Thymus (tissue), 11 donors: Measurements from ENCODE around the gene SUPT6H. TPM values are rescaled to one million over a fixed set of nuclear protein-coding genes. Genes with fewer than 3 reads are reported as not detected.
A peak's percentile ranks its signal among the peaks of the same experiment; 100 is the strongest.
"Not testable (repeated sequence)": the region's sequence is repeated elsewhere in the genome, so short reads cannot be mapped to it uniquely, and the experiment has no call there.

Experiments used
- DNase-seq, 9 donors: peaks; one replicate each; pipeline ENCODE4 v3.0.0-alpha.2; 2013; ENCODE audit warnings: low spot score in 9 of 9, low read depth in 6 of 9, missing footprints in 1 of 9
- H3K27ac ChIP-seq, 2 donors: one replicate each; pipeline ENCODE4 v1.5.1; 2013; ENCODE audit warnings: control low read depth in 1 of 2, low read depth in 1 of 2, low read length in 1 of 2, mild to moderate bottlenecking in 1 of 2, moderate library complexity in 1 of 2
- H3K27me3 ChIP-seq, 2 donors: one replicate each; pipeline ENCODE4 v1.5.1; 2013; ENCODE audit warnings: low read length in 1 of 2; ENCODE audit not compliant: control insufficient read depth in 2 of 2, insufficient read depth in 1 of 2
- H3K36me3 ChIP-seq, 2 donors: one replicate each; pipeline ENCODE4 v1.5.1; 2013; ENCODE audit warnings: low read length in 1 of 2, mild to moderate bottlenecking in 1 of 2, moderate library complexity in 1 of 2; ENCODE audit not compliant: control insufficient read depth in 2 of 2, insufficient read depth in 2 of 2
- H3K4me1 ChIP-seq, 2 donors: one replicate each; pipeline ENCODE4 v1.5.1; 2013; ENCODE audit warnings: low read length in 2 of 2; ENCODE audit not compliant: control insufficient read depth in 2 of 2, insufficient read depth in 2 of 2
- H3K4me3 ChIP-seq, 2 donors: one replicate each; pipeline ENCODE4 v1.5.1; 2013; ENCODE audit warnings: low read length in 2 of 2, control low read depth in 1 of 2, mild to moderate bottlenecking in 1 of 2
- H3K9me3 ChIP-seq, 2 donors: one replicate each; pipeline ENCODE4 v1.5.1; 2013; ENCODE audit warnings: low read length in 1 of 2, mild to moderate bottlenecking in 1 of 2; ENCODE audit not compliant: control insufficient read depth in 2 of 2, insufficient read depth in 1 of 2
- WGBS: extraction: QIAGEN DNeasy Blood & Tissue Kit; methylation state at CpG from one replicate; pipeline ENCODE4 v1.1.7; 2013; 5-methylcytosine and 5-hydroxymethylcytosine counted together
- polyA plus RNA-seq: library from polyadenylated mRNA; stranded (reverse); fragments of 200-250 nt; gene quantifications from one replicate; pipeline ENCODE4 v1.2.3, GENCODE V29; 2013
- total RNA-seq: library from RNA; stranded (reverse); fragments of 120-200 nt; gene quantifications from one replicate; pipeline ENCODE4 v1.2.4, GENCODE V29; 2013
- donor health status: healthy.

SUPT6H gene
- total and polyA plus RNA-seq, 2 donors, result 21.2 to 27.0 TPM

DNA sequence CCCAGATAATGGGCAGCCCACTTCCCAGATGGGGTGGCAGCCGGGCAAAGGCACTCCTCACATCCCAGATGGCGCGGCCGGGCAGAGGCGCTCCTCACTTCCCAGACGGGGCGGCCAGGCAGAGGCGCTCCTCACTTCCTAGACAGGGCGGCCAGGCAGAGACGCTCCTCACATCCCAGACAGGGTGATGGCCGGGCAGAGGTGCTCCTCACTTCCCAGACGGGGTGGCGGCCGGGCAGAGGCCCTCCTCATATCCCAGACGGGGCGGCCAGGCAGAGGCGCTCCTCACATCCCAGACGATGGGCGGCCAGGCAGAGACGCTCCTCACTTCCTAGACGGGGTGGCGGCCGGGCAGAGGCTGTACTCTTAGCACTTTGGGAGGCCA is 2.5 kb upstream of the SUPT6H start:
- WGBS, result 98% methylated on average over 23 of the region's 23 CpGs
- Histone ChIP-seq H3K4me1 (peaks cover 3 to 11% of the 10 kb centered on the region in 2 donors), H3K9me3 (peaks cover 0 to 13% of the 10 kb centered on the region in 2 donors), H3K36me3 (peaks cover 17 to 30% of the 10 kb centered on the region in 2 donors)
- H3K27me3 ChIP-seq, H3K27ac ChIP-seq, DNase-seq, H3K4me3 ChIP-seq: not testable (repeated sequence)

DNA sequence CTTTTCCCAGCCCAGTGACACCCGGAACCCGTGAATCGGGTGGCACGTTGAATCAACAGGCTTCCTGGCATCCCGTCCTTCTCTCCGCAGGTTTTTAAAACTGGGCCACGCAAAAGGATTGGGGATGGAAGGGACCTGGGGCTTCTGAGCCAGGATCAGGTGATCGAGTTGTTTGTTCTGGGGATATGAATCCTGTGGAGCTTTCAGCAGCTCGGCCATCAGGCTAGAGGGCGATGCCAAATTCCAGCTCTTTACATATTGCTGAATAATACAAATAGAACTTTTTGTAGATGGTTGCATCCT is 473 bp downstream of the SUPT6H start:
- peaks cover 18 to 26% of the 10 kb centered on the region in 2 donors for H3K36me3 ChIP-seq
- WGBS, result under 1% methylated on average over 10 of the region's 10 CpGs
- DNase-seq, result no peak
- peaks cover 3 to 11% of the 10 kb centered on the region in 2 donors for H3K4me1 ChIP-seq
- peaks cover 0 to 13% of the 10 kb centered on the region in 2 donors for H3K9me3 ChIP-seq
- peak overlapping the region; percentile 94 to 97 for H3K27ac ChIP-seq
- H3K27me3 ChIP-seq, result no peaks in the 10 kb centered on the region
- peak overlapping the region; percentile 61 to 95 for H3K4me3 ChIP-seq

DNA sequence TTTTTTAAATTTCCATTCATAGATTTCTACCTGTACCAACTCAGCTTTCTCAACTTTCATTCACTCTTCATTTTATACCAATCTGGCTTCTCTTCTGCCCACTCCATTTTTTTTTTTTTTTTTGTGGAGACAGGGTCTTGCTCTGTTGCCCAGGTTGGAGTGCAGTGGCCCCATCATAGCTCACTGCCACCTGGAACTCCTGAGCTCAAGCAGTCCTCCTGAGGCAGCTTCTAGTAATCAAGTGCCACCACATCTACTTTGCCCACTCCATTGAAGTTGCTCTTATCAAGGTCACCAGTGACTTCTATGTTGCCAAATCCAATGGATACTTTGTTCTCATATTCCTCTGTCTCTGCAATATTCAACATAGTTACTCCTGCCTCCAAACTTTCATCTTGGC is 1.7 kb downstream of the SUPT6H start:
- H3K4me3 ChIP-seq, result no peak overlapping the region
- DNase-seq, result no peak
- peaks cover 0 to 13% of the 10 kb centered on the region in 2 donors for H3K9me3 ChIP-seq
- H3K4me1 ChIP-seq, result peaks cover 3 to 11% of the 10 kb centered on the region in 2 donors
- H3K27ac ChIP-seq, result no peak overlapping the region
- peaks cover 20 to 26% of the 10 kb centered on the region in 2 donors for H3K36me3 ChIP-seq
- H3K27me3 ChIP-seq, result no peaks in the 10 kb centered on the region

DNA sequence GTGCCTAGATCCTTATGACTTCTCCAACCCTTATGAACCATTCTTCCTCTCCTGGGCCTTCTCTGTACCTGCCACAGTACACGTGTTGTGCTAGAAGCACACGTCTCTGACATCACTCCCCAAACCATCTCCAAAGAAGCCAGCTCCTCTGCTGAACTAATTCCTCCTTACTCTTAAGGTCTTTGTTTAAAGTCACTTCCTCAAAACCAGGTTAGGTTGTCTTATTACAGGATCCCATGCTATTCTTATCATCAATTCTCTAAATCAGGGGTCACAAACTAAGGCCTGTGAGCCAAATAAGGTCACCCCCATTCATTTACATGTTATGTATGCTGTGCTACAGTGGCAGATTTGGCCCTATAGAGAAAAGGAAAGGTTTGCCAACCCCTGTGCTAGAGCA is 4.0 kb downstream of the SUPT6H start:
- Histone ChIP-seq H3K9me3 (no peaks in the 10 kb centered on the region), H3K27me3 (no peaks in the 10 kb centered on the region), H3K27ac (no peak overlapping the region), H3K36me3 (peaks cover 17 to 31% of the 10 kb centered on the region in 2 donors), H3K4me1 (peaks cover 1 to 10% of the 10 kb centered on the region in 2 donors), H3K4me3 (no peak overlapping the region)
- 92% methylated on average over 2 of the region's 2 CpGs for WGBS
- no peak for DNase-seq

DNA sequence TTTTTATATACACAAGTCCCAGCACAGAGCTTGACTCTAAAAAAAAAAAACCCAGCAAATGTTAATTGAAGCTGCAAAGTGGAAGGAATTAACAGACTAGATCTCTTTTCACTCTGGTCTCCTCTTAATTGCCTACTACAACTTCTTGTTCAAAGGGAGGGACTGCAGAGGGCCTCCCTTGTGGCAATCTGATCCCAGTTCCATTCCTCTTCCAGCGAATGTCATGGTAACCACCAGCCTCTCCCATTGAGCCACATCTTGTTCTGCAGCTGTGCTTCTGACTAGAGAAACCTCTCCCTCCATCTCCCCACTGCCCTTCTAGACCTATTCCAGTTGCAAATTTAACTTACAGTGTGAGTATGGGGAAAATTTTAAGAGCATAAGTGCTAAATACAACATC is 5.9 kb downstream of the SUPT6H start:
- no peak overlapping the region for H3K4me3 ChIP-seq
- H3K27ac ChIP-seq, result no peak overlapping the region
- no peaks in the 10 kb centered on the region for H3K9me3 ChIP-seq
- DNase-seq, result no peak
- no peaks in the 10 kb centered on the region for H3K27me3 ChIP-seq
- peaks cover 0 to 5% of the 10 kb centered on the region in 2 donors for H3K4me1 ChIP-seq
- 94% methylated on average over 1 of the region's 1 CpG for WGBS
- peaks cover 30 to 50% of the 10 kb centered on the region in 2 donors for H3K36me3 ChIP-seq

DNA sequence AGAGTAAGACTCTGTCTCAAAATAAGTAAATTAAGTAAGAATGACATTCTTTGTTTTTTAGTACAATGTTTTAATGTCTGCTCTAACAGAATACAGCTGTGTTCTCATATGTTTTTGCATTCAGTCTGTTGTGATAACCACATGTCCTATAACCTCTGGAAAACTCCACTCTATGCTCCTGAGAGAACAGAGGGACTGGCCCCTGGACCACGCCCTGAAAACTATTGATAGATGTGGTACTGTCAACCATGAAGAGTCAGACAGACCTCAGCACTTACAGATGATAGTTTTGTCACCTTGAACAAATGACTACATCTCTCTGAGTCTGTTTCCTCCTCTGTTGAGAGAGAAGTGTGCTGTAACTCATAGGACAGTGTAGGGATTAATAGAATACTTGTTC is 7.9 kb downstream of the SUPT6H start:
- no peaks in the 10 kb centered on the region for H3K4me1 ChIP-seq
- H3K9me3 ChIP-seq, result no peaks in the 10 kb centered on the region
- no peaks in the 10 kb centered on the region for H3K27me3 ChIP-seq
- H3K36me3 ChIP-seq, result peaks cover 48 to 66% of the 10 kb centered on the region in 2 donors
- DNase-seq, result no peak
- no peak overlapping the region for H3K27ac ChIP-seq
- H3K4me3 ChIP-seq, result no peak overlapping the region
- WGBS, result 99% methylated on average over 1 of the region's 1 CpG

DNA sequence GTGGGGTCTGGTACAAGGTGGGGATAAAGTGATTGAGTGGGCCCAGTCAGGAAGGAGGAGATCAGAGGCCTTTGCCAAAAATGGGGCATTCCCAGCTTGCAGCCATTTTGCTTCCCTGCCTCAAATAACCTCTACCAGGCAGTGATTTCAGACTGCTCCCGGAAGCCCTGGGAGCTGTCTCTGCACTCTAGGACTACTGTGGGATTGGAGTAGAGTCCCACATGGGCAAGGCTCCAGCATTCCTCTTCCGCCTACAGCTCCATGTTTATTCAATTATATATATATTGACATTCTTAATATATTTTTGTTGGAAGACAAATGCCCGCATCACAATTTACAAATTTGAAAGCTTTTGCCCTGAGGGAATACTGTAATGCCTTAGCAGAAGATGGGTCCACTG is 13.5 kb downstream of the SUPT6H start:
- no peak overlapping the region for H3K4me3 ChIP-seq
- H3K4me1 ChIP-seq, result no peaks in the 10 kb centered on the region
- no peaks in the 10 kb centered on the region for H3K27me3 ChIP-seq
- peaks cover 76 to 92% of the 10 kb centered on the region in 2 donors for H3K36me3 ChIP-seq
- DNase-seq, result no peak
- no peaks in the 10 kb centered on the region for H3K9me3 ChIP-seq
- 97% methylated on average over 3 of the region's 3 CpGs for WGBS
- no peak overlapping the region for H3K27ac ChIP-seq

DNA sequence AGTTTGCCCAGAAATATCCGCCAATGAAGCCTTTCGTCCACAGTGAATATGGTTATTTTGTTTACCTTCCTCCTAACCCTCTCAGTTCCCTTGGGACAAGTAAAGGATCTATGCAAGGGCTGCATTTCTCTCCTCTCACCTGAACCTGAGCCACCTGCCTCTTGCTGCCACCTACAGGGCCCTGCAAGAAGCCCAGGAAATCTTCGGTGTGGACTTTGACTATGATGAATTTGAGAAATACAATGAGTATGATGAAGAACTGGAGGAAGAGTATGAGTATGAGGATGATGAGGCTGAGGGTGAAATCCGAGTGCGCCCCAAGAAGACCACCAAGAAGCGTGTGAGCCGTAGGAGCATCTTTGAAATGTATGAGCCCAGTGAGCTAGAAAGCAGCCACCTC is 14.0 kb downstream of the SUPT6H start:
- WGBS, result 94% methylated on average over 7 of the region's 7 CpGs
- no peaks in the 10 kb centered on the region for H3K4me1 ChIP-seq
- no peak for DNase-seq
- no peak overlapping the region for H3K4me3 ChIP-seq
- H3K27ac ChIP-seq, result no peak overlapping the region
- no peaks in the 10 kb centered on the region for H3K27me3 ChIP-seq
- H3K36me3 ChIP-seq, result peaks cover 80 to 94% of the 10 kb centered on the region in 2 donors
- H3K9me3 ChIP-seq, result no peaks in the 10 kb centered on the region

DNA sequence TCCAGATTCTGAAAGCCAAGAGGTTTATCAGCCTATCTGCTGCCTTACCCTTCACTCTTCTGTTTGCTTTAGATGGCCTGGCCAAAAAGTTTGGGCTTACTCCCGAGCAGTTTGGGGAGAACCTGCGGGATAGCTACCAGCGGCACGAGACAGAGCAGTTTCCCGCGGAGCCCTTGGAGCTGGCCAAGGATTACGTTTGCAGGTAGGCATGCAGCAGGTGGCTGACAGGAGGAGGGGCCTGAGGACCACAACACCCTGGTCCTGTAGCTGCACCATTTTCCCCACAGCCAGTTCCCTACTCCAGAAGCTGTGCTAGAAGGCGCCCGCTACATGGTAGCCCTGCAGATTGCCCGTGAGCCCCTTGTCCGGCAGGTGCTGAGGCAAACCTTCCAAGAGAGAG is 20.6 kb downstream of the SUPT6H start:
- H3K27ac ChIP-seq, result no peak overlapping the region
- H3K9me3 ChIP-seq, result no peaks in the 10 kb centered on the region
- no peaks in the 10 kb centered on the region for H3K27me3 ChIP-seq
- H3K4me3 ChIP-seq, result no peak overlapping the region
- 98% methylated on average over 11 of the region's 11 CpGs for WGBS
- DNase-seq, result no peak
- H3K36me3 ChIP-seq, result peaks cover 81 to 93% of the 10 kb centered on the region in 2 donors
- H3K4me1 ChIP-seq, result no peaks in the 10 kb centered on the region

DNA sequence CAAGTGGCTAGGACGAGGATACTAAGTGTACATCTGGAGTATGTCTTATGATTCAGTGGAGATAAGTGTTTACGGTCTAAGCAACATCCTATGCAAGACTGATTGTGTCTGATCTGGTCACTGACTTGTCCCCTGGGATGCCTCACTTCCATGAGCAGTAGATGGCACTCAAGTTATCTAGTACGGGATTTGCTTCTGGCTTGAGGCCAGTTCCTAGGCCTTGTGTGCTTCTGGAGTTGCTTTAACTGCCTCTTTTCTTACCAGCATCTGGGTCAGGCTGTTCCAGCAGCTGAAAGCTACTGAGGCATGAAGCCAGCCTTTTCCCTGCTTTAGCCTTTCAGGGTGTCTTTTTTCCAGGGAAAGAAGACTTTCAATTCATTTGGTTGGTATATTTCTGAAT is 23.0 kb downstream of the SUPT6H start:
- WGBS, result 88% methylated on average over 3 of the region's 3 CpGs
- no peaks in the 10 kb centered on the region for H3K9me3 ChIP-seq
- no peak for DNase-seq
- no peak overlapping the region for H3K27ac ChIP-seq
- no peak overlapping the region for H3K4me3 ChIP-seq
- peaks cover 84 to 95% of the 10 kb centered on the region in 2 donors for H3K36me3 ChIP-seq
- no peaks in the 10 kb centered on the region for H3K27me3 ChIP-seq
- H3K4me1 ChIP-seq, result no peaks in the 10 kb centered on the region
